Right lobe of liver (tissue), 6 donors: ENCODE data around the gene DIAPH3. TPM values are rescaled to one million over a fixed set of nuclear protein-coding genes. Genes with fewer than 3 reads are reported as not detected.

Source experiments
- ATAC-seq, 4 donors: fragments of 200-7000 bp; cut with Tn5 transposase; one replicate each; pipeline ENCODE4 v1.9.1; 2020; ENCODE audit warnings: mild to moderate bottlenecking in 4 of 4, moderate library complexity in 4 of 4
- DNase-seq, 3 donors: peaks; one replicate each; pipeline ENCODE4 v3.0.0-alpha.2; 2020
- H3K27ac ChIP-seq, 3 donors: fragments of 200-600 bp; one replicate each; pipeline ENCODE4 v1.8.0; 2022
- H3K27me3 ChIP-seq, 2 donors: fragments of 200-600 bp; one replicate each; pipeline ENCODE4 v1.8.0; 2022
- H3K36me3 ChIP-seq, 4 donors: fragments of 200-600 bp; sonication (generic) in 1 of 4; one replicate each; pipeline versions ENCODE4 v1.5.1 to v1.8.0; 2017 to 2022; ENCODE audit warnings: control low read depth in 1 of 4
- H3K4me1 ChIP-seq, 4 donors: fragments of 200-600 bp; sonication (generic) in 1 of 4; one replicate each; pipeline versions ENCODE4 v1.5.1 to v1.8.0; 2017 to 2022; ENCODE audit warnings: control low read depth in 1 of 4
- H3K4me3 ChIP-seq, 3 donors: fragments of 200-600 bp; one replicate each; pipeline ENCODE4 v1.8.0; 2022
- H3K9me3 ChIP-seq, 4 donors: fragments of 200-600 bp; sonication (generic) in 1 of 4; one replicate each; pipeline versions ENCODE4 v1.5.1 to v1.8.0; 2017 to 2022; ENCODE audit warnings: control low read depth in 1 of 4
- POLR2A ChIP-seq: fragments of 450-650 bp; IDR thresholded peaks from one replicate; pipeline ENCODE4 v1.6.1; 2017; ENCODE audit warnings: antibody characterized with exemption, mild to moderate bottlenecking
- WGBS: methylation state at CpG from one replicate; pipeline ENCODE4 v1.1.6; 2018; ENCODE audit warnings: low coverage, low lambda C conversion rate; ENCODE audit not compliant: insufficient coverage; ENCODE audit errors: missing lambda C conversion rate; 5-methylcytosine and 5-hydroxymethylcytosine counted together
- intact Hi-C, 2 donors: fragments of 100-400 bp; cut with DNase I; formaldehyde crosslinking; loops; one replicate each; pipeline versions ENCODE4 v1.11.2 to v1.14.1; 2022
- total RNA-seq, 6 experiments: library from RNA; depleted of rRNA in 2 of 6; stranded (reverse); fragments of >200 nt in 2 of 6; fragmentation: NEBNext Ultra II Directional in 3 of 6; extraction: Animal tissue kit (Norgen Biotek cat#: 25700) in 3 of 6; gene quantifications; one replicate each; pipeline versions ENCODE4 v1.1.0 to v1.2.4, GENCODE V29; 2016 to 2023
- TF ChIP-seq, protein P1 (sequence below), 4 donors: fragments of 200-600 bp in 3 of 4; fragments of 450-650 bp in 1 of 4; IDR thresholded peaks; one replicate each; pipeline versions ENCODE4 v1.5.1 to v1.8.0; 2016 to 2022; ENCODE audit warnings: antibody characterized with exemption in 4 of 4, mild to moderate bottlenecking in 2 of 4
- donor health status: DM: no; HTN: yes; CAD: no.
- donor health status: DM: no; HTN: no; CAD: no.
- donor health status: DM: no; HTN: no; CAD: no.
- donor health status: DM: no; HTN: yes; CAD: no.
- donor health status: DM: no; HTN: yes; CAD: no.

The DIAPH3 gene
- total RNA-seq, 6 experiments from 2014 or later = 0.10 to 1.6 (median 0.93) TPM; not detected in 1

DNA sequence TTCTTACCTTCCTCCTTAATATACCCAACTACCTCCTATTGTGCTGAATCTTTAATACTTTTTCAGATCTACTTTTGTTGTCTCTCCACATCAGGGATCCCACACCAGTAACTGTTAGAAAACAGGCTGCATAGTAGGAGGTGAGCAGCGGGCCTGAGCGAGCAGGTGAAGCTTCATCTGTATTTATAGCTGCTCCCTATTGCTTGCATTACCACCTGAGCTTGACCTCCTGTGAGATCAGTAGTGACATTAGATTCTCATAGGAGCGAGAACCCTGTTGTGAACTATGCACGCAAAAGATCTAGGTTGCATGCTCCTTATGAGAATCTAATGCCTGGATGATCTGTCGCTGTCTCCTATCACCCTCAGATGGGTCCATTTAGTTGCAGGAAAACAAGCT lies 279.8 kb downstream of the DIAPH3 start:
- 100% methylated on average over 5 of the region's 5 CpGs for WGBS
- H3K27ac ChIP-seq = no peak overlapping the region
- DNase-seq (no peak), ATAC-seq (no peak)
- TF ChIP-seq, protein P1, sequence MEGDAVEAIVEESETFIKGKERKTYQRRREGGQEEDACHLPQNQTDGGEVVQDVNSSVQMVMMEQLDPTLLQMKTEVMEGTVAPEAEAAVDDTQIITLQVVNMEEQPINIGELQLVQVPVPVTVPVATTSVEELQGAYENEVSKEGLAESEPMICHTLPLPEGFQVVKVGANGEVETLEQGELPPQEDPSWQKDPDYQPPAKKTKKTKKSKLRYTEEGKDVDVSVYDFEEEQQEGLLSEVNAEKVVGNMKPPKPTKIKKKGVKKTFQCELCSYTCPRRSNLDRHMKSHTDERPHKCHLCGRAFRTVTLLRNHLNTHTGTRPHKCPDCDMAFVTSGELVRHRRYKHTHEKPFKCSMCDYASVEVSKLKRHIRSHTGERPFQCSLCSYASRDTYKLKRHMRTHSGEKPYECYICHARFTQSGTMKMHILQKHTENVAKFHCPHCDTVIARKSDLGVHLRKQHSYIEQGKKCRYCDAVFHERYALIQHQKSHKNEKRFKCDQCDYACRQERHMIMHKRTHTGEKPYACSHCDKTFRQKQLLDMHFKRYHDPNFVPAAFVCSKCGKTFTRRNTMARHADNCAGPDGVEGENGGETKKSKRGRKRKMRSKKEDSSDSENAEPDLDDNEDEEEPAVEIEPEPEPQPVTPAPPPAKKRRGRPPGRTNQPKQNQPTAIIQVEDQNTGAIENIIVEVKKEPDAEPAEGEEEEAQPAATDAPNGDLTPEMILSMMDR (IDR thresholded peaks at IDR 0.05) = no peak
- TF ChIP-seq POLR2A = no peak
- H3K36me3 ChIP-seq = no peaks in the 10 kb centered on the region
- intact Hi-C loops = no loop called here
- no peak overlapping the region for H3K4me3 ChIP-seq
- H3K27me3 ChIP-seq = no peaks in the 10 kb centered on the region
- no peaks in the 10 kb centered on the region for H3K9me3 ChIP-seq
- H3K4me1 ChIP-seq = no peaks in the 10 kb centered on the region

DNA sequence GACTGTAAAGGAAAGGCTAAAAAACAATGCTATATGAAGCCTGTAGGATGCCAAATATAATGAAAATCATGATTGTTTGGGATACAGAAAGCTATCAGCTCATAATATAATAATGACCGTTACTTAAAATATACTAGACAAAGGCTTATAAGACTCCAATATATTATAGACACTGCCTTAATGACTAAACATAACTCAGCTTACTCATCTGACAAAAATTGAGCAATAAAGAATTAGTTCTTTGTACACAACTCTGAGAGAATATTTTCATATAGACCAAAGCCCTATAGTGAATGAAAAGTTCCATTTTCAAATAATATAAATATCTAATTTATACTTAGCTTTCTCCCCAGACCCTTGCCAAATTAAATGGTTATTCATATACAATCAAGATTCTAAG lies 283.3 kb downstream of the DIAPH3 start:
- Histone ChIP-seq H3K4me3 (no peak overlapping the region), H3K4me1 (no peaks in the 10 kb centered on the region), H3K27ac (no peak overlapping the region), H3K9me3 (no peaks in the 10 kb centered on the region), H3K27me3 (no peaks in the 10 kb centered on the region), H3K36me3 (no peaks in the 10 kb centered on the region)
- no peak for ATAC-seq
- WGBS = 100% methylated on average over 1 of the region's 1 CpG
- TF ChIP-seq, protein P1 (IDR thresholded peaks at IDR 0.05) = no peak
- no peak for TF ChIP-seq POLR2A
- intact Hi-C loops = no loop called here
- no peak for DNase-seq

DNA sequence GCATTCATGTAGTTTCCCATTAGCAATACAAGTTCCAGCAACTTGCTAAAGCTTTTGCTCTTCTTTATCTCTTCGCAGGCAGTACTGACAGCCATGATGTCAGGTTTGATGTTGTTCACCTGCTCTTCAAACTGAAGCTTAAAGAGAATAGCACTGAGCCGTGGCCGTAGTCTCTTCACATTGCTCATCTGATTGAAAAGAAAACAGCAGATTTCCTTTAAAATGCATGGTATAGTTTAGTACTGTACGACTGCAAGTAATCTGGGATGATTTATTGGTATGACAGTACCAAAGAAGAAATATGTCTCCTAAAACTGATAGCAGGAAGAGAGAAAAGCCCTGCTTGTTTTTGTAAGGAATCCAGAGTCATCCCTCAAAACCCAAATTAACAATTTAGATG lies 284.4 kb downstream of the DIAPH3 start:
- Histone ChIP-seq H3K27ac (no peak overlapping the region), H3K4me3 (no peak overlapping the region), H3K36me3 (no peaks in the 10 kb centered on the region), H3K4me1 (no peaks in the 10 kb centered on the region), H3K27me3 (no peaks in the 10 kb centered on the region), H3K9me3 (no peaks in the 10 kb centered on the region)
- DNase-seq = no peak
- WGBS = 74% methylated on average over 4 of the region's 4 CpGs
- TF ChIP-seq, protein P1 (IDR thresholded peaks at IDR 0.05) = no peak
- no peak for TF ChIP-seq POLR2A
- intact Hi-C loops = no loop called here
- ATAC-seq = no peak

DNA sequence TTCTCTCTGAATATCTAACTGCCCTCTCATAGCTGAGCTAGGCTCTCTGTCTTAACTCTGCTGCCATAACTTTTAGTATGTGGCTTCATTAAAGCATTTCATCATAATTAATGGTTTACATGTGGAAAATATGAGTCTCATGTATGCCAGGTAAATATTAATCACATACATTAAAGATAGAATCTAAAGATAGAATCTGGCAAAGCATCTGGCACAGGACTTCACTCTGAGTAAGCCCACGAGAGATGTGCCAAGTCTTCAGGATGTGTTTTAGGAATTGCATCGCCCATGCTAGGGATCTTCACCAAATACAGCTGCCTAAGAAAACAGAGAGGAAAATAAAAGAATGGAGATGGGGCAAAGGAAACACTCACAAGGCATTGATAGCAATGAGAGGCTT lies 285.8 kb downstream of the DIAPH3 start:
- WGBS = 70% methylated on average over 2 of the region's 2 CpGs
- TF ChIP-seq, protein P1 (IDR thresholded peaks at IDR 0.05) = no peak
- no peak for TF ChIP-seq POLR2A
- H3K9me3 ChIP-seq = no peaks in the 10 kb centered on the region
- no peaks in the 10 kb centered on the region for H3K27me3 ChIP-seq
- ATAC-seq (no peak), DNase-seq (no peak)
- no peaks in the 10 kb centered on the region for H3K4me1 ChIP-seq
- no peak overlapping the region for H3K27ac ChIP-seq
- no peak overlapping the region for H3K4me3 ChIP-seq
- intact Hi-C loops = no loop called here
- no peaks in the 10 kb centered on the region for H3K36me3 ChIP-seq

DNA sequence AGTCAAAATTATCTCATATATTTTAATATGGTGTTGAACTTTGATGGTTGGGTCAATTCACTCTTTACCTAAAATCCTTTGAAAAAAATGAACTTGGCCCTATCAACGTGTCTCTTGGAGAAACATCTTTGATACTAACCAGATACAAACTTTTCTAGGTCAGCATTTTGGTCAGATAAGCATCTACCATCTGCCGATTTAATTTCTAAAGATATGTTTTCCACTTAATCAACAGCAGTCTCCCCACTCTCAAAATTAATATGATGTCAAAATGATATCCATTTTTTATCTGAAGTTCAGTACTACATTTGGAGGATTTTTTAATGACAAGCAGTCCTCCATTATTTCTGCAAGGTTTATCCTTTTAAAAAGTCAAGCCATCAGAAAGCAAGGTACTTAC lies 288.8 kb downstream of the DIAPH3 start:
- 96% methylated on average over 2 of the region's 2 CpGs for WGBS
- no peak for DNase-seq
- TF ChIP-seq, protein P1 (IDR thresholded peaks at IDR 0.05) = no peak

More for the DNA sequence above, 288.8 kb downstream of the DIAPH3 start:
- no peak for ATAC-seq
- Histone ChIP-seq H3K4me1 (no peaks in the 10 kb centered on the region), H3K9me3 (no peaks in the 10 kb centered on the region), H3K36me3 (no peaks in the 10 kb centered on the region), H3K27ac (no peak overlapping the region), H3K27me3 (no peaks in the 10 kb centered on the region), H3K4me3 (no peak overlapping the region)
- intact Hi-C loops = no loop called here
